Heart left ventricle (tissue), 16 donors: ENCODE measurements around the gene ABR. TPM values are rescaled to one million over a fixed set of nuclear protein-coding genes. Genes with fewer than 3 reads are reported as not detected.
A peak's percentile ranks its signal among the peaks of the same experiment; 100 is the strongest.

ENCODE experiments used
- ATAC-seq, 4 donors: fragments of 200-7000 bp; cut with Tn5 transposase; one replicate each; pipeline ENCODE4 v1.9.1; 2020 to 2022; ENCODE audit warnings: moderate library complexity in 4 of 4, mild to moderate bottlenecking in 3 of 4, moderate number of reproducible peaks in 1 of 4
- DNase-seq, 5 donors: peaks; one replicate each; pipeline ENCODE4 v3.0.0-alpha.2; 2020
- H3K27ac ChIP-seq, 12 donors: fragments of 200-600 bp; sonication (generic) in 4 of 12; one replicate each; pipeline versions ENCODE4 v1.5.0 to v1.8.0; 2016 to 2022; ENCODE audit warnings: mild to moderate bottlenecking in 2 of 12
- H3K27me3 ChIP-seq, 9 donors: fragments of 200-600 bp; sonication (generic) in 2 of 9; one replicate each; pipeline versions ENCODE4 v1.5.1 to v1.8.0; 2016 to 2022; ENCODE audit warnings: mild to moderate bottlenecking in 3 of 9
- H3K36me3 ChIP-seq, 9 donors: fragments of 200-600 bp; sonication (generic) in 2 of 9; one replicate each; pipeline versions ENCODE4 v1.5.0 to v1.8.0; 2018 to 2022; ENCODE audit warnings: mild to moderate bottlenecking in 2 of 9
- H3K4me1 ChIP-seq, 12 donors: fragments of 200-600 bp; sonication (generic) in 4 of 12; one replicate each; pipeline versions ENCODE4 v1.5.0 to v1.8.0; 2016 to 2022; ENCODE audit warnings: mild to moderate bottlenecking in 3 of 12
- H3K4me3 ChIP-seq, 12 donors: fragments of 200-600 bp; sonication (generic) in 4 of 12; one replicate each; pipeline versions ENCODE4 v1.5.0 to v1.8.0; 2017 to 2022; ENCODE audit warnings: mild to moderate bottlenecking in 9 of 12, moderate library complexity in 4 of 12
- H3K9me3 ChIP-seq, 12 donors: fragments of 200-600 bp; sonication (generic) in 4 of 12; one replicate each; pipeline versions ENCODE4 v1.5.0 to v1.8.0; 2016 to 2022; ENCODE audit warnings: mild to moderate bottlenecking in 1 of 12
- CTCF ChIP-seq, 12 donors: fragments of 200-600 bp; sonication (generic) in 4 of 12; IDR thresholded peaks; one replicate each; pipeline versions ENCODE4 v1.5.0 to v1.8.0; 2018 to 2022; ENCODE audit warnings: antibody characterized with exemption in 12 of 12, mild to moderate bottlenecking in 5 of 12
- POLR2A ChIP-seq, 2 donors: fragments of 450-650 bp; IDR thresholded peaks; one replicate each; pipeline ENCODE4 v1.6.1; 2017; ENCODE audit warnings: antibody characterized with exemption in 2 of 2, mild to moderate bottlenecking in 2 of 2, moderate library complexity in 2 of 2
- WGBS, 4 donors: extraction: QIAGEN DNeasy Blood & Tissue Kit in 2 of 4; methylation state at CpG; one replicate each; pipeline versions ENCODE4 v1.1.5 to v1.1.7; 2013 to 2018; 5-methylcytosine and 5-hydroxymethylcytosine counted together
- intact Hi-C, 10 donors: fragments of 100-400 bp; cut with DNase I; formaldehyde crosslinking; loops; one replicate each; pipeline versions ENCODE4 v1.11.1 to v1.14.2; 2022
- polyA plus RNA-seq, 2 donors: library from polyadenylated mRNA; stranded (reverse); fragments of 200-250 nt; gene quantifications; one replicate each; pipeline ENCODE4 v1.2.3, GENCODE V29; 2013
- total RNA-seq, 9 donors: library from RNA; depleted of rRNA in 2 of 9; stranded (reverse); fragments of >200 nt in 2 of 9; fragmentation: NEBNext Ultra II Directional in 3 of 9; extraction: Animal tissue kit (Norgen Biotek cat#: 25700) in 3 of 9; gene quantifications; one replicate each; pipeline versions ENCODE4 v1.1.0 to v1.2.4, GENCODE V29; 2016 to 2023
- donor health status: ischemic (EF 13 %, LVEDD 7.1; RV severe dilation, severe dysfunction).
- donor health status: healthy with polysubstance abuse.
- donor health status: DM: no; HTN: yes; CAD: no.
- donor health status: DM: no; HTN: no; CAD: no.
- donor health status: ischemic (EF 25% LVEDD 6.9; RV normal size, moderate dysfunction).
- donor health status: ischemic (EF 25% LVEDD 5.7; RV mildly dilated, moderate dysfunction).
- donor health status: healthy.
- donor health status: DM: yes; HTN: yes; CAD: no.
- donor health status: ischemic (EF 35%, LVEDD 5.7; RV mildly dilated, moderate dysfunction).
- donor health status: nonischemic (EF 11% LVEDD 7.7; RV severe dilation, severe dysfunction).
- donor health status: DM: yes; HTN: yes; CAD: no.
- donor health status: PGD.
- donor health status: ischemic (EF 29% LVEDD 5.4; RV normal size, mild dysfunction).
- donor health status: nonischemic (EF 23%, LVEDD 6.1; RV moderate dilation, normal function).

Gene ABR
- total and polyA plus RNA-seq, 11 donors: 64.5 to 171 (median 149) TPM

- no peak for TF ChIP-seq POLR2A (IDR thresholded peaks at IDR 0.05)
- TF ChIP-seq CTCF (IDR thresholded peaks at IDR 0.05): no peak
- DNase-seq: no peak
- intact Hi-C loops: loop anchor here in 1 of 10 donors (2.0 kb wide), 1 partner anchor 16 kb away; no protein-coding TSS in a partner anchor
- WGBS, 4 donors: 59 to 78% (median 70%) methylated on average over 11 of the region's 11 CpGs
- Histone ChIP-seq H3K27ac (peak overlapping the region in 11 of 12 donors; percentile 66 to 94 (median 86)), H3K36me3 (peaks cover 0 to 34% (median 3%) of the 10 kb centered on the region in 9 donors), H3K4me1 (peaks cover 5 to 65% (median 41%) of the 10 kb centered on the region in 12 donors), H3K4me3 (no peak overlapping the region), H3K9me3 (no peaks in the 10 kb centered on the region), H3K27me3 (no peaks in the 10 kb centered on the region)
- ATAC-seq: no peak
These were observed 161.2 kb downstream of the ABR start for GRCh38 chr17:1018547-1018946.

- no peak for ATAC-seq
- DNase-seq: peak in 1 of 5 donors; percentile 11
- Histone ChIP-seq H3K27me3 (no peaks in the 10 kb centered on the region), H3K36me3 (peaks cover 0 to 69% (median 40%) of the 10 kb centered on the region in 9 donors), H3K27ac (no peak overlapping the region), H3K4me1 (peaks cover under 1 to 52% (median 19%) of the 10 kb centered on the region in 12 donors), H3K9me3 (no peaks in the 10 kb centered on the region), H3K4me3 (no peak overlapping the region)
- TF ChIP-seq CTCF (IDR thresholded peaks at IDR 0.05) (no peak), POLR2A (IDR thresholded peaks at IDR 0.05) (no peak)
- WGBS, 4 donors: 88 to 95% (median 94%) methylated on average over 9 of the region's 9 CpGs
- intact Hi-C loops: no loop called here
These were observed 166.1 kb downstream of the ABR start for GRCh38 chr17:1013729-1014090.

DNA sequence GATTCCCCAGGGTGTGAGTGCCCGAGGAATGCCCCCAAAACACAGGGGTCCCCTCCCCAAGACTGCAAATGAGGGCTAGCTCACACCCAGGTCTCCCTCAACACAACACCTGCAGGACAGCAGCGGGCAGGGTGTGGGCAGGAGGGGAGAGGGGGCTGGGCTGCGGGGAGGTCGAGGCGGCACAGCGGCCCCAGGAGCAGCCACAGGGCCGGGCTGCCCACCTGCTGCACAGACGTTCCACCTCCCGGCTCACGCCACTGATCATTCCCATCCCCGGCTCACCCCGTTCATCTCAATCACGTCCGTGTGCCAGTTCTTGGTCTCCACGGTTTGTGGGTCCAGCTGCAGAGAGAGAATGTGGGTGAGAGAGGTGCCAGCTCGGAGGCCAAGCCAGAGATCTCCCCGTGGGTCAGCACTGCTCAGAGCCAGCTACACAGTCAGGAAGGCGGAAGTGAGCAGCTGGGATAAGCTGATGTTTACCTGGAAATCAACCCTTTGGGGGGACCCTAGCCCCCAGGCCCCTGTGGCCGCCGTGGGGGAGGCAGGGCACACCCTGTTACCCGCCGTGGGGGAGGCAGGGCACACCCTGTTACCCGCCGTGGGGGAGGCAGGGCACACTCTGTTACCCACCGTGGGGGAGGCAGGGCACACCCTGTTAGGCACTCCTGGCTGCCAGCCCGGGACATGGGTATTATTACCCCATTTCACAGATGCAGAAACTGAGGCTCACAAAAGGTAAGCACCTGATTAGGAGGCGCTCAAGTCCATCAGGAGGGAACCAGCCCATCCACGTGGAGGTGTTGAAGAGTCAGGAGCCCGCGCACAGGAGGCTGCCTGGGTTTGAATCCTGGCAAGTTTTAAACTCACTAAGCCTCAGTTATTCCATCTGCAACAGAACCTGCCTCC is 166.7 kb downstream of the ABR start:
- intact Hi-C loops: no loop called here
- Histone ChIP-seq H3K36me3 (peaks cover 0 to 71% (median 46%) of the 10 kb centered on the region in 9 donors), H3K4me1 (peaks cover 0 to 52% (median 18%) of the 10 kb centered on the region in 12 donors), H3K27ac (peak overlapping the region in 1 of 12 donors; percentile 19), H3K4me3 (no peak overlapping the region), H3K9me3 (no peaks in the 10 kb centered on the region), H3K27me3 (no peaks in the 10 kb centered on the region)
- TF ChIP-seq POLR2A (IDR thresholded peaks at IDR 0.05) (no peak), CTCF (IDR thresholded peaks at IDR 0.05) (no peak)
- no peak for ATAC-seq
- WGBS, 4 donors: 74 to 89% (median 84%) methylated on average over 22 to 30 of the region's 30 CpGs
- DNase-seq: peak in 1 of 5 donors; percentile 22
